HEK293 (cell line): ENCODE results near the gene GARRE1.

Experiments used
- ELK4 ChIP-seq: IDR thresholded peaks from 2 replicates; pipeline ENCODE4 v1.6.1; 2011; ENCODE audit warnings: mild to moderate bottlenecking, low read depth, low read length, borderline replicate concordance
- IKZF3 ChIP-seq: fragments of 450-650 bp; IDR thresholded peaks from 2 replicates; pipeline ENCODE4 v1.5.0; 2018; ENCODE audit warnings: missing biosample characterization, mild to moderate bottlenecking, missing genetic modification characterization, moderate library complexity
- KLF16 ChIP-seq: fragments of 450-650 bp; formaldehyde crosslinking; IDR thresholded peaks from 2 replicates; pipeline ENCODE4 v1.5.1; 2017; ENCODE audit warnings: missing biosample characterization, missing genetic modification characterization
- KLF17 ChIP-seq: fragments of 450-650 bp; formaldehyde crosslinking; IDR thresholded peaks from 2 replicates; pipeline ENCODE4 v1.5.1; 2016; ENCODE audit warnings: missing biosample characterization, missing genetic modification characterization
- MEIS1 ChIP-seq: sonication (generic); formaldehyde crosslinking; IDR thresholded peaks from 2 replicates; pipeline ENCODE4 v1.8.1; 2022; ENCODE audit warnings: missing genetic modification reagents, mild to moderate bottlenecking, borderline replicate concordance
- MZF1 ChIP-seq: fragments of 450-650 bp; formaldehyde crosslinking; IDR thresholded peaks from 2 replicates; pipeline ENCODE4 v1.5.1; 2017; ENCODE audit warnings: missing biosample characterization, missing genetic modification characterization, borderline replicate concordance
- PRDM2 ChIP-seq: fragments of 450-650 bp; formaldehyde crosslinking; IDR thresholded peaks from 2 replicates; pipeline ENCODE4 v1.5.1; 2016; ENCODE audit warnings: missing biosample characterization, missing genetic modification characterization, borderline replicate concordance
- SCRT2 ChIP-seq: fragments of 450-650 bp; formaldehyde crosslinking; IDR thresholded peaks from 2 replicates; pipeline ENCODE4 v1.5.1; 2016; ENCODE audit warnings: missing biosample characterization, missing genetic modification characterization
- ZBTB17 ChIP-seq: fragments of 450-650 bp; formaldehyde crosslinking; IDR thresholded peaks from 2 replicates; pipeline ENCODE4 v1.5.1; 2016; ENCODE audit warnings: missing biosample characterization, missing genetic modification characterization
- ZBTB8A ChIP-seq: fragments of 450-650 bp; formaldehyde crosslinking; IDR thresholded peaks from 2 replicates; pipeline ENCODE4 v1.5.1; 2016; ENCODE audit warnings: missing biosample characterization, missing genetic modification characterization
- ZNF211 ChIP-seq: fragments of 450-650 bp; formaldehyde crosslinking; IDR thresholded peaks from 2 replicates; pipeline ENCODE4 v1.5.1; 2016; ENCODE audit warnings: low read depth, missing biosample characterization, missing genetic modification characterization
- ZNF274 ChIP-seq, 2 experiments: fragments of 200-500 bp in 1 of 2; fragments of 450-650 bp in 1 of 2; sonication (Bioruptor generic) in 1 of 2; formaldehyde crosslinking in 1 of 2; IDR thresholded peaks; 2 replicates each; pipeline versions ENCODE4 v1.5.1 to v1.6.1; 2014 to 2016; ENCODE audit warnings: borderline replicate concordance in 1 of 2, inconsistent platforms in 1 of 2, low read length in 1 of 2, missing biosample characterization in 1 of 2, missing genetic modification characterization in 1 of 2
- ZNF48 ChIP-seq: fragments of 450-650 bp; formaldehyde crosslinking; IDR thresholded peaks from 2 replicates; pipeline ENCODE4 v1.5.1; 2016; ENCODE audit warnings: missing biosample characterization, missing genetic modification characterization
- ZNF600 ChIP-seq: fragments of 450-650 bp; formaldehyde crosslinking; IDR thresholded peaks from 2 replicates; pipeline ENCODE4 v1.5.1; 2016; ENCODE audit warnings: missing biosample characterization, missing genetic modification characterization
- ZNF610 ChIP-seq: fragments of 450-650 bp; formaldehyde crosslinking; IDR thresholded peaks from 2 replicates; pipeline ENCODE4 v1.5.1; 2016; ENCODE audit warnings: missing biosample characterization, missing genetic modification characterization, borderline replicate concordance
- ZNF626 ChIP-seq: fragments of 450-650 bp; sonication (Bioruptor Pico); formaldehyde crosslinking; IDR thresholded peaks from 2 replicates; pipeline ENCODE4 v1.5.1; 2018; ENCODE audit warnings: missing biosample characterization, missing genetic modification characterization, inconsistent platforms
- ZNF645 ChIP-seq: fragments of 450-650 bp; formaldehyde crosslinking; IDR thresholded peaks from 2 replicates; pipeline ENCODE4; 2016; ENCODE audit warnings: missing biosample characterization, missing genetic modification characterization
- ZNF76 ChIP-seq: fragments of 450-650 bp; formaldehyde crosslinking; IDR thresholded peaks from 2 replicates; pipeline ENCODE4; 2016; ENCODE audit warnings: low read depth, missing biosample characterization, missing genetic modification characterization, borderline replicate concordance
- ZNF785 ChIP-seq: fragments of 450-650 bp; formaldehyde crosslinking; IDR thresholded peaks from 2 replicates; pipeline ENCODE4 v1.5.1; 2016; ENCODE audit warnings: missing biosample characterization, missing genetic modification characterization
- ZNF791 ChIP-seq: fragments of 450-650 bp; formaldehyde crosslinking; IDR thresholded peaks from 2 replicates; pipeline ENCODE4 v1.5.1; 2016; ENCODE audit warnings: missing biosample characterization, missing genetic modification characterization
- ZNF837 ChIP-seq: fragments of 450-650 bp; formaldehyde crosslinking; IDR thresholded peaks from 2 replicates; pipeline ENCODE4 v1.5.1; 2016; ENCODE audit warnings: missing biosample characterization, missing genetic modification characterization
- ZXDB ChIP-seq: fragments of 450-650 bp; formaldehyde crosslinking; IDR thresholded peaks from 2 replicates; pipeline ENCODE4 v1.5.1; 2016; ENCODE audit warnings: missing biosample characterization, missing genetic modification characterization
- TF ChIP-seq, protein P1 (sequence below): fragments of 450-650 bp; formaldehyde crosslinking; IDR thresholded peaks from 2 replicates; pipeline ENCODE4 v1.5.1; 2016; ENCODE audit warnings: missing biosample characterization, missing genetic modification characterization
- TF ChIP-seq, protein P2 (sequence below): fragments of 450-650 bp; formaldehyde crosslinking; conservative IDR thresholded peaks from 2 replicates; pipeline ENCODE4 v1.5.1; 2016; ENCODE audit warnings: low read depth, missing biosample characterization, missing genetic modification characterization

The GARRE1 gene

DNA sequence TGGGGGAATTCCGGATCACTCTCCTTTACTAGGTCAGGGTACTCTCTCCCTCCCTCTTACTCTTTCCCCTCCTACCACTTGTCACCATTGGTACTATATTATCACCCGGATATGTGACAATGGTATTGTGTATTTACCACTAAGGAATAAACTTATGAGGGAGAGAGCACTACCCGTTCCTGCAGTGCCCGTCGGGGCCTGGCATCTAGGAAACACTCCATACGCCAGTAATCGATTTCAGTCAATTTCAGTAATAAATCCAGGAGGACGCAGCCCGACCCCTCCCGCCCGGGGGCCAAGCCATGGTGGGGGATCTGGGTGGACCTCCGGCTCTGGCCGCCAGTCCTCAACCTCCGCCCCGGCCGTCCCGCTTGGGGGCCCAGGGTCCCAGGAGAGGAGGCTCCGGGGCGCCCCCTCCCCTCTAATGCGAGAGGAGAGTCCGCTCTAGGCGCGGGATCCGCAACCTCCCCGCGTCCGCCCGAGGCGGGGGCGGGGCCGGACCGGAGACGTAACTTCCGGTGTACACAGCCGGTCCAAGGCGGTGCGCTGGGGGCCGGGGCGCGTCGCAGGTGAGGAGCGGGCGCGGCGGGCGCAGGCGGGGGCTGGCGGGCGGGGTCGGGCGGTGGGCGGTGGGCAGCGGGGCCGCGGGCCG is at the start of gene GARRE1 (continued):
- TF ChIP-seq SCRT2 (tag by site-specific recombination): no peak
- TF ChIP-seq ZNF785 (tag by site-specific recombination): no peak
- peak; percentile 73 for TF ChIP-seq ZBTB17 (tag by site-specific recombination)
- no peak for TF ChIP-seq ZNF48
- TF ChIP-seq ELK4: no peak
- 0 out of 2 replicates have a peak, but pooled peaks have one; percentile 12 for TF ChIP-seq IKZF3 (tag by site-specific recombination)
- peak; percentile 90 for TF ChIP-seq ZXDB (tag by site-specific recombination)
- TF ChIP-seq ZNF837 (tag by site-specific recombination): no peak
- peak; percentile 50; the same call in 1 of the 2 replicates for TF ChIP-seq ZNF76
- no peak for TF ChIP-seq ZNF645 (tag by site-specific recombination)
- no peak for TF ChIP-seq ZNF211
- TF ChIP-seq ZNF626 (tag by site-specific recombination): no peak
- TF ChIP-seq, protein P1, sequence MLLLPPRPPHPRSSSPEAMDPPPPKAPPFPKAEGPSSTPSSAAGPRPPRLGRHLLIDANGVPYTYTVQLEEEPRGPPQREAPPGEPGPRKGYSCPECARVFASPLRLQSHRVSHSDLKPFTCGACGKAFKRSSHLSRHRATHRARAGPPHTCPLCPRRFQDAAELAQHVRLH (tag by site-specific recombination): peak; percentile 81
- TF ChIP-seq, protein P2, sequence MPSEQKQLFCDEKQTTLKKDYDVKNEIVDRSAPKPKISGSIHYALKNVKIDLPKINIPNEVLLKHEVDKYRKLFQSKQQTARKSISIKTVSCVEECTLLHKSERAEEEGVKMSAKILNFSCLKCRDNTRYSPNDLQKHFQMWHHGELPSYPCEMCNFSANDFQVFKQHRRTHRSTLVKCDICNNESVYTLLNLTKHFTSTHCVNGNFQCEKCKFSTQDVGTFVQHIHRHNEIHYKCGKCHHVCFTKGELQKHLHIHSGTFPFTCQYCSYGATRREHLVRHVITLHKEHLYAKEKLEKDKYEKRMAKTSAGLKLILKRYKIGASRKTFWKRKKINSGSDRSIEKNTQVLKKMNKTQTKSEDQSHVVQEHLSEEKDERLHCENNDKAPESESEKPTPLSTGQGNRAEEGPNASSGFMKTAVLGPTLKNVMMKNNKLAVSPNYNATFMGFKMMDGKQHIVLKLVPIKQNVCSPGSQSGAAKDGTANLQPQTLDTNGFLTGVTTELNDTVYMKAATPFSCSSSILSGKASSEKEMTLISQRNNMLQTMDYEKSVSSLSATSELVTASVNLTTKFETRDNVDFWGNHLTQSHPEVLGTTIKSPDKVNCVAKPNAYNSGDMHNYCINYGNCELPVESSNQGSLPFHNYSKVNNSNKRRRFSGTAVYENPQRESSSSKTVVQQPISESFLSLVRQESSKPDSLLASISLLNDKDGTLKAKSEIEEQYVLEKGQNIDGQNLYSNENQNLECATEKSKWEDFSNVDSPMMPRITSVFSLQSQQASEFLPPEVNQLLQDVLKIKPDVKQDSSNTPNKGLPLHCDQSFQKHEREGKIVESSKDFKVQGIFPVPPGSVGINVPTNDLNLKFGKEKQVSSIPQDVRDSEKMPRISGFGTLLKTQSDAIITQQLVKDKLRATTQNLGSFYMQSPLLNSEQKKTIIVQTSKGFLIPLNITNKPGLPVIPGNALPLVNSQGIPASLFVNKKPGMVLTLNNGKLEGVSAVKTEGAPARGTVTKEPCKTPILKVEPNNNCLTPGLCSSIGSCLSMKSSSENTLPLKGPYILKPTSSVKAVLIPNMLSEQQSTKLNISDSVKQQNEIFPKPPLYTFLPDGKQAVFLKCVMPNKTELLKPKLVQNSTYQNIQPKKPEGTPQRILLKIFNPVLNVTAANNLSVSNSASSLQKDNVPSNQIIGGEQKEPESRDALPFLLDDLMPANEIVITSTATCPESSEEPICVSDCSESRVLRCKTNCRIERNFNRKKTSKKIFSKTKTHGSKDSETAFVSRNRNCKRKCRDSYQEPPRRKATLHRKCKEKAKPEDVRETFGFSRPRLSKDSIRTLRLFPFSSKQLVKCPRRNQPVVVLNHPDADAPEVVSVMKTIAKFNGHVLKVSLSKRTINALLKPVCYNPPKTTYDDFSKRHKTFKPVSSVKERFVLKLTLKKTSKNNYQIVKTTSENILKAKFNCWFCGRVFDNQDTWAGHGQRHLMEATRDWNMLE (tag by site-specific recombination): 0 out of 2 replicates have a peak, but pooled peaks have one; percentile 36
- no peak for TF ChIP-seq PRDM2 (tag by site-specific recombination)
- TF ChIP-seq ZNF791 (tag by site-specific recombination): no peak
- peak; percentile 89 for TF ChIP-seq KLF17
- peak; percentile 97 for TF ChIP-seq KLF16 (tag by site-specific recombination)
- TF ChIP-seq ZNF600 (tag by site-specific recombination): peak; percentile 95
- TF ChIP-seq ZNF610: 0 out of 2 replicates have a peak, but pooled peaks have one; percentile 57
- no peak for TF ChIP-seq MEIS1 (CRISPR knock-in tag)
- peak; percentile 93 for TF ChIP-seq ZBTB8A
- TF ChIP-seq MZF1 (tag by site-specific recombination): peak; percentile 70
- TF ChIP-seq ZNF274 (IDR thresholded peaks at IDR 0.05; ENCODE audit: low read length): no peak
- TF ChIP-seq ZNF274 (tag by site-specific recombination; IDR thresholded peaks at IDR 0.05; ENCODE audit: borderline replicate concordance): no peak
